ENCODE data around the gene GLRX3. TPM values are rescaled to one million over a fixed set of nuclear protein-coding genes. Genes with fewer than 3 reads are reported as not detected.

Gene GLRX3
- polyA plus RNA-seq, 1 donor from 2014 or later: 118 TPM

- H3K9ac ChIP-seq (ENCODE audit: low read length): peak within 1 kb of the TSS; percentile 90
- peak within 1 kb of the TSS; percentile 91 for H3K27ac ChIP-seq (ENCODE audit: low read length)
- H3K9me2 ChIP-seq (ENCODE audit: insufficient read depth, low read length): no peaks in the 10 kb centered on the region
- no peaks in the 10 kb centered on the region for H3K79me2 ChIP-seq (replicated peaks; ENCODE audit: insufficient read depth, low read length)
- H4K20me1 ChIP-seq (ENCODE audit: insufficient read depth): no peaks in the 10 kb centered on the region
- TF ChIP-seq EZH2 (IDR thresholded peaks at IDR 0.05; ENCODE audit: borderline replicate concordance, insufficient read depth, low read length, poor library complexity, severe bottlenecking) (no peak), SMC3 (conservative IDR thresholded peaks at IDR 0.05; ENCODE audit: poor library complexity) (no peak), TAF1 (IDR thresholded peaks at IDR 0.05; ENCODE audit: low read depth) (no peak), POLR2AphosphoS5 (IDR thresholded peaks at IDR 0.05) (peak; percentile 76), REST (IDR thresholded peaks at IDR 0.05; ENCODE audit: borderline replicate concordance) (peak; percentile 53), EP300 (conservative IDR thresholded peaks at IDR 0.05; ENCODE audit: poor library complexity, severe bottlenecking) (peak; percentile 69), CTCF (IDR thresholded peaks at IDR 0.05; ENCODE audit: poor library complexity, severe bottlenecking) (peak; percentile 20), MXI1 (conservative IDR thresholded peaks at IDR 0.05; ENCODE audit: poor library complexity, severe bottlenecking) (peak; percentile 97), RAD21 (conservative IDR thresholded peaks at IDR 0.05) (peak; percentile 18)
- H3K27me3 ChIP-seq (ENCODE audit: insufficient read depth, low read depth, low read length): no peaks in the 10 kb centered on the region
- no peaks in the 10 kb centered on the region for H3K36me3 ChIP-seq (ENCODE audit: insufficient read depth, low read length)
- H3F3A ChIP-seq (ENCODE audit: insufficient read depth, low read length, poor library complexity, severe bottlenecking): no peaks in the 10 kb centered on the region
- no peaks in the 10 kb centered on the region for H3K9me3 ChIP-seq (ENCODE audit: low read length)
- H2AFZ ChIP-seq (ENCODE audit: low read depth, low read length): peak within 1 kb of the TSS; percentile 81
- H3K4me2 ChIP-seq (ENCODE audit: low read length): peak within 1 kb of the TSS; percentile 86
- H3K4me3 ChIP-seq (ENCODE audit: low read length): peak within 1 kb of the TSS; percentile 79
Observed at GRCh38 chr10:130110246-130111112, 25.7 kb upstream of the GLRX3 start, which contains the start of gene C10orf143. TSS of gene C10orf143 (minus strand) at chr10:130110830. CDS start at chr10:130110772, 58 bp downstream.

GRCh38 chr10:130111113-130111851 lies 24.9 kb upstream of the GLRX3 start:
- Histone ChIP-seq H3K27ac (ENCODE audit: low read length) (peak overlapping the region; percentile 91), H3K9ac (ENCODE audit: low read length) (peak overlapping the region; percentile 90), H3K4me2 (ENCODE audit: low read length) (peak overlapping the region; percentile 44)

More at GRCh38 chr10:130111113-130111851, 24.9 kb upstream of the GLRX3 start:
- TF ChIP-seq REST (IDR thresholded peaks at IDR 0.05; ENCODE audit: borderline replicate concordance) (peak; percentile 62), RAD21 (conservative IDR thresholded peaks at IDR 0.05) (peak; percentile 36), CTCF (IDR thresholded peaks at IDR 0.05; ENCODE audit: poor library complexity, severe bottlenecking) (no peak), EP300 (conservative IDR thresholded peaks at IDR 0.05; ENCODE audit: poor library complexity, severe bottlenecking) (no peak), EZH2 (IDR thresholded peaks at IDR 0.05; ENCODE audit: borderline replicate concordance, insufficient read depth, low read length, poor library complexity, severe bottlenecking) (no peak), POLR2AphosphoS5 (IDR thresholded peaks at IDR 0.05) (peak; percentile 92), MXI1 (conservative IDR thresholded peaks at IDR 0.05; ENCODE audit: poor library complexity, severe bottlenecking) (peak; percentile 41), SMC3 (conservative IDR thresholded peaks at IDR 0.05; ENCODE audit: poor library complexity) (peak; percentile 41), TAF1 (IDR thresholded peaks at IDR 0.05; ENCODE audit: low read depth) (peak; percentile 89)
- H2AFZ ChIP-seq (ENCODE audit: low read depth, low read length): peak overlapping the region; percentile 71
- H3K9me3 ChIP-seq (ENCODE audit: low read length): no peaks in the 10 kb centered on the region
- peak overlapping the region; percentile 79 for H3K4me3 ChIP-seq (ENCODE audit: low read length)
- H3K27me3 ChIP-seq (ENCODE audit: insufficient read depth, low read depth, low read length): no peaks in the 10 kb centered on the region
- H4K20me1 ChIP-seq (ENCODE audit: insufficient read depth): no peaks in the 10 kb centered on the region
- H3F3A ChIP-seq (ENCODE audit: insufficient read depth, low read length, poor library complexity, severe bottlenecking): no peaks in the 10 kb centered on the region
- no peaks in the 10 kb centered on the region for H3K79me2 ChIP-seq (replicated peaks; ENCODE audit: insufficient read depth, low read length)
- no peaks in the 10 kb centered on the region for H3K9me2 ChIP-seq (ENCODE audit: insufficient read depth, low read length)
- H3K36me3 ChIP-seq (ENCODE audit: insufficient read depth, low read length): no peaks in the 10 kb centered on the region

All from neural cell (in vitro differentiated cells).